ENCODE data around the gene ACSS1. TPM values are rescaled to one million over a fixed set of nuclear protein-coding genes. Genes with fewer than 3 reads are reported as not detected.

ACSS1 gene
- total and polyA plus RNA-seq, 2 experiments from 2014 or later, result 1.3 to 4.1 TPM

- TF ChIP-seq, protein P1, sequence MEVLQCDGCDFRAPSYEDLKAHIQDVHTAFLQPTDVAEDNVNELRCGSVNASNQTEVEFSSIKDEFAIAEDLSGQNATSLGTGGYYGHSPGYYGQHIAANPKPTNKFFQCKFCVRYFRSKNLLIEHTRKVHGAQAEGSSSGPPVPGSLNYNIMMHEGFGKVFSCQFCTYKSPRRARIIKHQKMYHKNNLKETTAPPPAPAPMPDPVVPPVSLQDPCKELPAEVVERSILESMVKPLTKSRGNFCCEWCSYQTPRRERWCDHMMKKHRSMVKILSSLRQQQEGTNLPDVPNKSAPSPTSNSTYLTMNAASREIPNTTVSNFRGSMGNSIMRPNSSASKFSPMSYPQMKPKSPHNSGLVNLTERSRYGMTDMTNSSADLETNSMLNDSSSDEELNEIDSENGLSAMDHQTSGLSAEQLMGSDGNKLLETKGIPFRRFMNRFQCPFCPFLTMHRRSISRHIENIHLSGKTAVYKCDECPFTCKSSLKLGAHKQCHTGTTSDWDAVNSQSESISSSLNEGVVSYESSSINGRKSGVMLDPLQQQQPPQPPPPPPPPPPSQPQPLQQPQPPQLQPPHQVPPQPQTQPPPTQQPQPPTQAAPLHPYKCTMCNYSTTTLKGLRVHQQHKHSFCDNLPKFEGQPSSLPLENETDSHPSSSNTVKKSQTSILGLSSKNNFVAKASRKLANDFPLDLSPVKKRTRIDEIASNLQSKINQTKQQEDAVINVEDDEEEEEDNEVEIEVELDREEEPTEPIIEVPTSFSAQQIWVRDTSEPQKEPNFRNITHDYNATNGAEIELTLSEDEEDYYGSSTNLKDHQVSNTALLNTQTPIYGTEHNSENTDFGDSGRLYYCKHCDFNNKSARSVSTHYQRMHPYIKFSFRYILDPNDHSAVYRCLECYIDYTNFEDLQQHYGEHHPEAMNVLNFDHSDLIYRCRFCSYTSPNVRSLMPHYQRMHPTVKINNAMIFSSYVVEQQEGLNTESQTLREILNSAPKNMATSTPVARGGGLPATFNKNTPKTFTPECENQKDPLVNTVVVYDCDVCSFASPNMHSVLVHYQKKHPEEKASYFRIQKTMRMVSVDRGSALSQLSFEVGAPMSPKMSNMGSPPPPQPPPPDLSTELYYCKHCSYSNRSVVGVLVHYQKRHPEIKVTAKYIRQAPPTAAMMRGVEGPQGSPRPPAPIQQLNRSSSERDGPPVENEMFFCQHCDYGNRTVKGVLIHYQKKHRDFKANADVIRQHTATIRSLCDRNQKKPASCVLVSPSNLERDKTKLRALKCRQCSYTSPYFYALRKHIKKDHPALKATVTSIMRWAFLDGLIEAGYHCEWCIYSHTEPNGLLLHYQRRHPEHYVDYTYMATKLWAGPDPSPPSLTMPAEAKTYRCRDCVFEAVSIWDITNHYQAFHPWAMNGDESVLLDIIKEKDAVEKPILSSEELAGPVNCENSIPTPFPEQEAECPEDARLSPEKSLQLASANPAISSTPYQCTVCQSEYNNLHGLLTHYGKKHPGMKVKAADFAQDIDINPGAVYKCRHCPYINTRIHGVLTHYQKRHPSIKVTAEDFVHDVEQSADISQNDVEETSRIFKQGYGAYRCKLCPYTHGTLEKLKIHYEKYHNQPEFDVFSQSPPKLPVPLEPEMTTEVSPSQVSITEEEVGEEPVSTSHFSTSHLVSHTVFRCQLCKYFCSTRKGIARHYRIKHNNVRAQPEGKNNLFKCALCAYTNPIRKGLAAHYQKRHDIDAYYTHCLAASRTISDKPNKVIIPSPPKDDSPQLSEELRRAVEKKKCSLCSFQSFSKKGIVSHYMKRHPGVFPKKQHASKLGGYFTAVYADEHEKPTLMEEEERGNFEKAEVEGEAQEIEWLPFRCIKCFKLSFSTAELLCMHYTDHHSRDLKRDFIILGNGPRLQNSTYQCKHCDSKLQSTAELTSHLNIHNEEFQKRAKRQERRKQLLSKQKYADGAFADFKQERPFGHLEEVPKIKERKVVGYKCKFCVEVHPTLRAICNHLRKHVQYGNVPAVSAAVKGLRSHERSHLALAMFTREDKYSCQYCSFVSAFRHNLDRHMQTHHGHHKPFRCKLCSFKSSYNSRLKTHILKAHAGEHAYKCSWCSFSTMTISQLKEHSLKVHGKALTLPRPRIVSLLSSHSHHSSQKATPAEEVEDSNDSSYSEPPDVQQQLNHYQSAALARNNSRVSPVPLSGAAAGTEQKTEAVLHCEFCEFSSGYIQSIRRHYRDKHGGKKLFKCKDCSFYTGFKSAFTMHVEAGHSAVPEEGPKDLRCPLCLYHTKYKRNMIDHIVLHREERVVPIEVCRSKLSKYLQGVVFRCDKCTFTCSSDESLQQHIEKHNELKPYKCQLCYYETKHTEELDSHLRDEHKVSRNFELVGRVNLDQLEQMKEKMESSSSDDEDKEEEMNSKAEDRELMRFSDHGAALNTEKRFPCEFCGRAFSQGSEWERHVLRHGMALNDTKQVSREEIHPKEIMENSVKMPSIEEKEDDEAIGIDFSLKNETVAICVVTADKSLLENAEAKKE (CRISPR knock-in tag; IDR thresholded peaks at IDR 0.05), result no peak
- TF ChIP-seq CREB1 (CRISPR knock-in tag; IDR thresholded peaks at IDR 0.05; ENCODE audit: low read depth), result no peak
- TF ChIP-seq, protein P2, sequence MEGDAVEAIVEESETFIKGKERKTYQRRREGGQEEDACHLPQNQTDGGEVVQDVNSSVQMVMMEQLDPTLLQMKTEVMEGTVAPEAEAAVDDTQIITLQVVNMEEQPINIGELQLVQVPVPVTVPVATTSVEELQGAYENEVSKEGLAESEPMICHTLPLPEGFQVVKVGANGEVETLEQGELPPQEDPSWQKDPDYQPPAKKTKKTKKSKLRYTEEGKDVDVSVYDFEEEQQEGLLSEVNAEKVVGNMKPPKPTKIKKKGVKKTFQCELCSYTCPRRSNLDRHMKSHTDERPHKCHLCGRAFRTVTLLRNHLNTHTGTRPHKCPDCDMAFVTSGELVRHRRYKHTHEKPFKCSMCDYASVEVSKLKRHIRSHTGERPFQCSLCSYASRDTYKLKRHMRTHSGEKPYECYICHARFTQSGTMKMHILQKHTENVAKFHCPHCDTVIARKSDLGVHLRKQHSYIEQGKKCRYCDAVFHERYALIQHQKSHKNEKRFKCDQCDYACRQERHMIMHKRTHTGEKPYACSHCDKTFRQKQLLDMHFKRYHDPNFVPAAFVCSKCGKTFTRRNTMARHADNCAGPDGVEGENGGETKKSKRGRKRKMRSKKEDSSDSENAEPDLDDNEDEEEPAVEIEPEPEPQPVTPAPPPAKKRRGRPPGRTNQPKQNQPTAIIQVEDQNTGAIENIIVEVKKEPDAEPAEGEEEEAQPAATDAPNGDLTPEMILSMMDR (conservative IDR thresholded peaks at IDR 0.05; ENCODE audit: low read depth in 2 of 2), result no peak
- TF ChIP-seq JUNB (IDR thresholded peaks at IDR 0.05; ENCODE audit: unreplicated experiment), result no peak
- no peak for TF ChIP-seq EZH2 (IDR thresholded peaks at IDR 0.05; ENCODE audit: low read depth, unreplicated experiment)
- no peak for TF ChIP-seq ZNF114 (CRISPR knock-in tag; IDR thresholded peaks at IDR 0.05)
- TF ChIP-seq STAT1 (IDR thresholded peaks at IDR 0.05; ENCODE audit: unreplicated experiment), result no peak
- TF ChIP-seq ZNF331 (CRISPR knock-in tag; IDR thresholded peaks at IDR 0.05; ENCODE audit: low read depth), result no peak
- no peak for TF ChIP-seq POLR2AphosphoS5 (IDR thresholded peaks at IDR 0.05; ENCODE audit: low read depth)
- no peak for TF ChIP-seq EZH2phosphoT487 (IDR thresholded peaks at IDR 0.05; ENCODE audit: unreplicated experiment)
Observed at GRCh38 chr20:24977797-24978196, 80.1 kb downstream of the ACSS1 start (continued).
